Upper lobe of right lung (tissue), 1 donor: ENCODE results near the gene FLRT1. TPM values are rescaled to one million over a fixed set of nuclear protein-coding genes. Genes with fewer than 3 reads are reported as not detected.

Source experiments
- ATAC-seq: fragments of 200-7000 bp; cut with Tn5 transposase; one replicate; pipeline ENCODE4 v1.9.1; 2020; ENCODE audit warnings: mild to moderate bottlenecking, moderate library complexity
- DNase-seq: peaks from one replicate; pipeline ENCODE4 v3.0.0-alpha.2; 2020
- H3K27ac ChIP-seq: fragments of 200-600 bp; one replicate; pipeline ENCODE4 v1.8.0; 2022
- H3K27me3 ChIP-seq: fragments of 200-600 bp; one replicate; pipeline ENCODE4 v1.8.0; 2022; ENCODE audit warnings: mild to moderate bottlenecking
- H3K36me3 ChIP-seq: fragments of 200-600 bp; one replicate; pipeline ENCODE4 v1.8.0; 2022
- H3K4me1 ChIP-seq: fragments of 200-600 bp; one replicate; pipeline ENCODE4 v1.8.0; 2022
- H3K4me3 ChIP-seq: fragments of 200-600 bp; one replicate; pipeline ENCODE4 v1.8.0; 2022; ENCODE audit warnings: mild to moderate bottlenecking
- H3K9me3 ChIP-seq: fragments of 200-600 bp; one replicate; pipeline ENCODE4 v1.8.0; 2022
- CTCF ChIP-seq: fragments of 200-600 bp; IDR thresholded peaks from one replicate; pipeline ENCODE4 v1.8.0; 2022; ENCODE audit warnings: antibody characterized with exemption
- intact Hi-C: fragments of 100-400 bp; cut with DNase I; formaldehyde crosslinking; loops from one replicate; pipeline ENCODE4 v1.11.0; 2022
- total RNA-seq: library from RNA; stranded (reverse); fragmentation: NEBNext Ultra II Directional; extraction: Animal tissue kit (Norgen Biotek cat#: 25700); gene quantifications from one replicate; pipeline ENCODE4 v1.2.1, GENCODE V29; 2021
- donor health status: DM: no; HTN: yes; CAD: no; lungs with severe emphysema.

The FLRT1 gene
- total RNA-seq, 1 donor from 2014 or later = not detected

GRCh38 chr11:64052938-64053622, 17.3 kb downstream of the FLRT1 start:
- no peak for TF ChIP-seq CTCF
- Histone ChIP-seq H3K4me3 (no peak overlapping the region), H3K9me3 (no peaks in the 10 kb centered on the region), H3K27ac (no peak overlapping the region), H3K27me3 (no peaks in the 10 kb centered on the region), H3K36me3 (no peaks in the 10 kb centered on the region), H3K4me1 (no peaks in the 10 kb centered on the region)
- ATAC-seq = no peak
- intact Hi-C loops = no loop called here
- no peak for DNase-seq

GRCh38 chr11:64053699-64054098, 18.0 kb downstream of the FLRT1 start:
- intact Hi-C loops = no loop called here
- DNase-seq = no peak
- no peak for ATAC-seq
- Histone ChIP-seq H3K9me3 (no peaks in the 10 kb centered on the region), H3K4me1 (no peaks in the 10 kb centered on the region), H3K4me3 (no peak overlapping the region), H3K27me3 (no peaks in the 10 kb centered on the region), H3K27ac (no peak overlapping the region), H3K36me3 (no peaks in the 10 kb centered on the region)
- TF ChIP-seq CTCF = no peak

GRCh38 chr11:64055077-64055476, 19.3 kb downstream of the FLRT1 start:
- intact Hi-C loops = no loop called here
- H3K4me1 ChIP-seq = no peaks in the 10 kb centered on the region
- DNase-seq (no peak), ATAC-seq (no peak)
- no peak overlapping the region for H3K27ac ChIP-seq
- no peak for TF ChIP-seq CTCF
- no peaks in the 10 kb centered on the region for H3K27me3 ChIP-seq
- no peaks in the 10 kb centered on the region for H3K9me3 ChIP-seq
- no peak overlapping the region for H3K4me3 ChIP-seq
- H3K36me3 ChIP-seq = no peaks in the 10 kb centered on the region

GRCh38 chr11:64056213-64056785, 20.6 kb downstream of the FLRT1 start:
- Histone ChIP-seq H3K9me3 (no peaks in the 10 kb centered on the region), H3K4me1 (peaks cover 9% of the 10 kb centered on the region), H3K27me3 (no peaks in the 10 kb centered on the region), H3K36me3 (no peaks in the 10 kb centered on the region), H3K4me3 (no peak overlapping the region), H3K27ac (no peak overlapping the region)
- TF ChIP-seq CTCF = no peak
- ATAC-seq (no peak), DNase-seq (no peak)
- intact Hi-C loops = no loop called here

- H3K36me3 ChIP-seq = no peaks in the 10 kb centered on the region
Measured at GRCh38 chr11:64056861-64057260, 21.1 kb downstream of the FLRT1 start.

More at GRCh38 chr11:64056861-64057260, 21.1 kb downstream of the FLRT1 start:
- Histone ChIP-seq H3K9me3 (no peaks in the 10 kb centered on the region), H3K27me3 (no peaks in the 10 kb centered on the region), H3K27ac (no peak overlapping the region), H3K4me1 (peaks cover 10% of the 10 kb centered on the region), H3K4me3 (no peak overlapping the region)
- DNase-seq (no peak), ATAC-seq (no peak)
- intact Hi-C loops = no loop called here
- no peak for TF ChIP-seq CTCF
